Neural cell (in vitro differentiated cells): ENCODE measurements around the gene GPAT3. TPM values are rescaled to one million over a fixed set of nuclear protein-coding genes. Genes with fewer than 3 reads are reported as not detected.

Experiments
- H2AFZ ChIP-seq: fragments of 200-600, 300-800 bp; sonication (generic), shearing (Covaris generic); 2 replicates; pipeline ENCODE4 v1.6.0; 2014; ENCODE audit warnings: low read depth, mild to moderate bottlenecking, antibody characterized with exemption, low read length, moderate library complexity
- H3F3A ChIP-seq: fragments of 200-600 bp; shearing (Covaris generic); 2 replicates; pipeline ENCODE4 v1.6.1; 2016; ENCODE audit warnings: mild to moderate bottlenecking, moderate library complexity, mixed read lengths, antibody characterized with exemption, low read length; ENCODE audit not compliant: insufficient read depth, poor library complexity, severe bottlenecking
- H3K27ac ChIP-seq: fragments of 200-600, 300-800 bp; sonication (generic), shearing (Covaris generic); 2 replicates; pipeline ENCODE4 v1.5.1; 2014; ENCODE audit warnings: mild to moderate bottlenecking, low read length, moderate library complexity
- H3K27me3 ChIP-seq: fragments of 300-800, 200-600 bp; sonication (generic), shearing (Covaris generic); 2 replicates; pipeline ENCODE4 v1.6.0; 2014; ENCODE audit warnings: mild to moderate bottlenecking, low read depth, low read length, moderate library complexity; ENCODE audit not compliant: insufficient read depth
- H3K36me3 ChIP-seq: fragments of 300-800, 200-600 bp; sonication (generic), shearing (Covaris generic); 2 replicates; pipeline ENCODE4 v1.5.1; 2014; ENCODE audit warnings: mild to moderate bottlenecking, antibody characterized with exemption, low read length, moderate library complexity; ENCODE audit not compliant: insufficient read depth
- H3K4me2 ChIP-seq: fragments of 300-800, 200-600 bp; sonication (generic), shearing (Covaris generic); 2 replicates; pipeline ENCODE4 v1.6.0; 2014; ENCODE audit warnings: mild to moderate bottlenecking, low read length
- H3K4me3 ChIP-seq: fragments of 300-800, 200-600 bp; sonication (generic), shearing (Covaris generic); 2 replicates; pipeline ENCODE4 v1.5.1; 2014; ENCODE audit warnings: mild to moderate bottlenecking, low read length, moderate library complexity
- H3K79me2 ChIP-seq: fragments of 200-600 bp; shearing (Covaris generic); replicated peaks from 2 replicates; pipeline ENCODE4 v1.6.0; 2014; ENCODE audit warnings: mild to moderate bottlenecking, low read length, moderate library complexity; ENCODE audit not compliant: insufficient read depth
- H3K9ac ChIP-seq: fragments of 300-800, 200-600 bp; sonication (generic), shearing (Covaris generic); 2 replicates; pipeline ENCODE4 v1.6.1; 2016; ENCODE audit warnings: mild to moderate bottlenecking, low read length, mixed read lengths
- H3K9me2 ChIP-seq: fragments of 200-600 bp; shearing (Covaris generic); 2 replicates; pipeline ENCODE4 v1.6.1; 2016; ENCODE audit warnings: mild to moderate bottlenecking, low read length, mixed read lengths; ENCODE audit not compliant: insufficient read depth
- H3K9me3 ChIP-seq: fragments of 200-600, 300-800 bp; sonication (generic), shearing (Covaris generic); 2 replicates; pipeline ENCODE4 v1.6.1; 2016; ENCODE audit warnings: mild to moderate bottlenecking, mixed run types, low read length, moderate library complexity, mixed read lengths
- H4K20me1 ChIP-seq: fragments of 200-600 bp; shearing (Covaris generic); 2 replicates; pipeline ENCODE4 v1.6.1; 2016; ENCODE audit warnings: mild to moderate bottlenecking, mixed run types; ENCODE audit not compliant: insufficient read depth
- EP300 ChIP-seq: fragments of 450-650 bp; conservative IDR thresholded peaks from 2 replicates; pipeline ENCODE4 v1.6.1; 2014; ENCODE audit warnings: antibody characterized with exemption, mild to moderate bottlenecking, moderate library complexity; ENCODE audit not compliant: poor library complexity, severe bottlenecking
- EZH2 ChIP-seq: fragments of 200-600, 300-800 bp; shearing (Covaris generic), sonication (generic); IDR thresholded peaks from 2 replicates; pipeline ENCODE4 v1.6.1; 2014; ENCODE audit warnings: antibody characterized with exemption, low read length, borderline replicate concordance, mild to moderate bottlenecking; ENCODE audit not compliant: insufficient read depth, poor library complexity, severe bottlenecking
- MXI1 ChIP-seq: fragments of 450-650 bp; conservative IDR thresholded peaks from 2 replicates; pipeline ENCODE4 v1.6.1; 2014; ENCODE audit warnings: antibody characterized with exemption, mild to moderate bottlenecking; ENCODE audit not compliant: poor library complexity, severe bottlenecking
- POLR2AphosphoS5 ChIP-seq: IDR thresholded peaks from 2 replicates; pipeline ENCODE4 v1.6.1; 2012
- RAD21 ChIP-seq: fragments of 450-650 bp; conservative IDR thresholded peaks from 2 replicates; pipeline ENCODE4 v1.6.1; 2014; ENCODE audit warnings: antibody characterized with exemption, mild to moderate bottlenecking, moderate library complexity
- SMC3 ChIP-seq: fragments of 450-650 bp; conservative IDR thresholded peaks from 2 replicates; pipeline ENCODE4 v1.6.1; 2014; ENCODE audit warnings: antibody characterized with exemption, mild to moderate bottlenecking, moderate library complexity; ENCODE audit not compliant: poor library complexity
- TAF1 ChIP-seq: IDR thresholded peaks from 2 replicates; pipeline ENCODE4 v1.6.1; 2012; ENCODE audit warnings: low read depth
- polyA plus RNA-seq: library from polyadenylated mRNA; depleted of rRNA; stranded (reverse); fragments of >200 nt; gene quantifications from 2 replicates; pipeline ENCODE4 v1.2.3, GENCODE V29; 2014
- TF ChIP-seq, protein P1 (sequence below): IDR thresholded peaks from 2 replicates; pipeline ENCODE4 v1.6.1; 2012; ENCODE audit warnings: borderline replicate concordance
- TF ChIP-seq, protein P2 (sequence below): fragments of 450-650 bp; IDR thresholded peaks from 2 replicates; pipeline ENCODE4 v1.5.1; 2014; ENCODE audit warnings: antibody characterized with exemption, mild to moderate bottlenecking, moderate library complexity; ENCODE audit not compliant: poor library complexity, severe bottlenecking

GPAT3 gene
- polyA plus RNA-seq, 1 donor from 2014 or later = not detected

DNA sequence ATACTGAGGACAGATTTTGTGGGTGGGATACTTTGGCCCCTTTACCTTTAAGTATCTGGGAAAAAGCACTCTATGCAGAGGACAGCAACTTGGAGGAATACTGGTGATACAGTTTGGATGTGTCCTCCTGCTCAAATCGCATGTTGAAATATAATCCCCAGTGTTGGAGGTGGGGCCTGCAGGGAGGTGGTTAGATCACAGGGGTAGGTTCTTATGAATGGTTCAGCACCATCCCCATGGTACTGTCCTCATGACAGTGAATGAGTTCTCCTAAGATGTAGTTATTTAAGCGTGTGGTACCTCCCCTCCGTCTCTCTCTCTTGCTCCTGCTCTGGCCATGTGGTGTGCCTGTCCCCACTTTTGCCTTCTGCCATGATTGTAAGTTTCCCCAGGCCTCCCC is 24.6 kb downstream of the GPAT3 start:
- Histone ChIP-seq H3K36me3 (no peaks in the 10 kb centered on the region), H3K4me3 (no peak overlapping the region), H3K9ac (no peak overlapping the region), H3K9me2 (no peaks in the 10 kb centered on the region), H3K9me3 (no peaks in the 10 kb centered on the region), H3K27ac (no peak overlapping the region), H3K4me2 (no peak overlapping the region), H3F3A (no peaks in the 10 kb centered on the region), H3K79me2 (no peaks in the 10 kb centered on the region), H4K20me1 (no peaks in the 10 kb centered on the region), H3K27me3 (no peaks in the 10 kb centered on the region), H2AFZ (no peak overlapping the region)
- TF ChIP-seq POLR2AphosphoS5 (no peak), SMC3 (no peak), TAF1 (no peak), MXI1 (no peak), RAD21 (no peak), EZH2 (no peak), EP300 (no peak)
- TF ChIP-seq, protein P1, sequence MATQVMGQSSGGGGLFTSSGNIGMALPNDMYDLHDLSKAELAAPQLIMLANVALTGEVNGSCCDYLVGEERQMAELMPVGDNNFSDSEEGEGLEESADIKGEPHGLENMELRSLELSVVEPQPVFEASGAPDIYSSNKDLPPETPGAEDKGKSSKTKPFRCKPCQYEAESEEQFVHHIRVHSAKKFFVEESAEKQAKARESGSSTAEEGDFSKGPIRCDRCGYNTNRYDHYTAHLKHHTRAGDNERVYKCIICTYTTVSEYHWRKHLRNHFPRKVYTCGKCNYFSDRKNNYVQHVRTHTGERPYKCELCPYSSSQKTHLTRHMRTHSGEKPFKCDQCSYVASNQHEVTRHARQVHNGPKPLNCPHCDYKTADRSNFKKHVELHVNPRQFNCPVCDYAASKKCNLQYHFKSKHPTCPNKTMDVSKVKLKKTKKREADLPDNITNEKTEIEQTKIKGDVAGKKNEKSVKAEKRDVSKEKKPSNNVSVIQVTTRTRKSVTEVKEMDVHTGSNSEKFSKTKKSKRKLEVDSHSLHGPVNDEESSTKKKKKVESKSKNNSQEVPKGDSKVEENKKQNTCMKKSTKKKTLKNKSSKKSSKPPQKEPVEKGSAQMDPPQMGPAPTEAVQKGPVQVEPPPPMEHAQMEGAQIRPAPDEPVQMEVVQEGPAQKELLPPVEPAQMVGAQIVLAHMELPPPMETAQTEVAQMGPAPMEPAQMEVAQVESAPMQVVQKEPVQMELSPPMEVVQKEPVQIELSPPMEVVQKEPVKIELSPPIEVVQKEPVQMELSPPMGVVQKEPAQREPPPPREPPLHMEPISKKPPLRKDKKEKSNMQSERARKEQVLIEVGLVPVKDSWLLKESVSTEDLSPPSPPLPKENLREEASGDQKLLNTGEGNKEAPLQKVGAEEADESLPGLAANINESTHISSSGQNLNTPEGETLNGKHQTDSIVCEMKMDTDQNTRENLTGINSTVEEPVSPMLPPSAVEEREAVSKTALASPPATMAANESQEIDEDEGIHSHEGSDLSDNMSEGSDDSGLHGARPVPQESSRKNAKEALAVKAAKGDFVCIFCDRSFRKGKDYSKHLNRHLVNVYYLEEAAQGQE = no peak
- TF ChIP-seq, protein P2, sequence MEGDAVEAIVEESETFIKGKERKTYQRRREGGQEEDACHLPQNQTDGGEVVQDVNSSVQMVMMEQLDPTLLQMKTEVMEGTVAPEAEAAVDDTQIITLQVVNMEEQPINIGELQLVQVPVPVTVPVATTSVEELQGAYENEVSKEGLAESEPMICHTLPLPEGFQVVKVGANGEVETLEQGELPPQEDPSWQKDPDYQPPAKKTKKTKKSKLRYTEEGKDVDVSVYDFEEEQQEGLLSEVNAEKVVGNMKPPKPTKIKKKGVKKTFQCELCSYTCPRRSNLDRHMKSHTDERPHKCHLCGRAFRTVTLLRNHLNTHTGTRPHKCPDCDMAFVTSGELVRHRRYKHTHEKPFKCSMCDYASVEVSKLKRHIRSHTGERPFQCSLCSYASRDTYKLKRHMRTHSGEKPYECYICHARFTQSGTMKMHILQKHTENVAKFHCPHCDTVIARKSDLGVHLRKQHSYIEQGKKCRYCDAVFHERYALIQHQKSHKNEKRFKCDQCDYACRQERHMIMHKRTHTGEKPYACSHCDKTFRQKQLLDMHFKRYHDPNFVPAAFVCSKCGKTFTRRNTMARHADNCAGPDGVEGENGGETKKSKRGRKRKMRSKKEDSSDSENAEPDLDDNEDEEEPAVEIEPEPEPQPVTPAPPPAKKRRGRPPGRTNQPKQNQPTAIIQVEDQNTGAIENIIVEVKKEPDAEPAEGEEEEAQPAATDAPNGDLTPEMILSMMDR = no peak

DNA sequence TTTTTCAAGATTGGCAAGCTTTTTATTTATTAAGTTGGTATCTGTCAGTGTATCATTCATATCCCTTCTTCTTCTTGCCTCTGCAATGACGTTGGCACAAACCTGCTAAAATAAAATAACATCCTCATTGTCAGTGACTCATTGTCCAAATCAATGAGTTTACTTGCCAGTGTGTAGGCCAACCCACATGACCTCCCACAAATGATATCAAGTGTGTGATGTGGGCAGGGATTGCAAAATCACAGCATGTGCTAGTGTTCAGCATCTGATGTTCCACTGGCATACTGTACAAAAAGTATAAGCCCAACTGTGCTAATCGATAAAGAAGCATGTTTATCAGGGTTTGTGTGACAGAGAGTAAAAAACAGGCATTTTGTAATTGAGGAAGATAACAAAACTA is 25.5 kb downstream of the GPAT3 start:
- H3K36me3 ChIP-seq = no peaks in the 10 kb centered on the region
- no peak overlapping the region for H3K9ac ChIP-seq
- no peak overlapping the region for H3K4me2 ChIP-seq
- no peak overlapping the region for H2AFZ ChIP-seq
- no peaks in the 10 kb centered on the region for H3K27me3 ChIP-seq
- no peaks in the 10 kb centered on the region for H3K9me3 ChIP-seq
- TF ChIP-seq SMC3 (no peak), TAF1 (no peak), EP300 (no peak), POLR2AphosphoS5 (no peak), MXI1 (no peak), RAD21 (no peak), EZH2 (no peak)
- TF ChIP-seq, protein P2 = no peak
- TF ChIP-seq, protein P1 = no peak
- no peak overlapping the region for H3K27ac ChIP-seq
- no peaks in the 10 kb centered on the region for H3K79me2 ChIP-seq
- no peak overlapping the region for H3K4me3 ChIP-seq
- no peaks in the 10 kb centered on the region for H4K20me1 ChIP-seq
- H3F3A ChIP-seq = no peaks in the 10 kb centered on the region
- no peaks in the 10 kb centered on the region for H3K9me2 ChIP-seq
